HG03045 (cell line): ENCODE measurements around the gene HAX1.

Source experiments
- ATAC-seq: cut with Tn5 transposase; IDR thresholded peaks from one replicate; pipeline ENCODE4 v1.9.1; 2021; ENCODE audit warnings: mild to moderate bottlenecking, moderate library complexity; ENCODE audit not compliant: unreplicated experiment

Gene HAX1

DNA sequence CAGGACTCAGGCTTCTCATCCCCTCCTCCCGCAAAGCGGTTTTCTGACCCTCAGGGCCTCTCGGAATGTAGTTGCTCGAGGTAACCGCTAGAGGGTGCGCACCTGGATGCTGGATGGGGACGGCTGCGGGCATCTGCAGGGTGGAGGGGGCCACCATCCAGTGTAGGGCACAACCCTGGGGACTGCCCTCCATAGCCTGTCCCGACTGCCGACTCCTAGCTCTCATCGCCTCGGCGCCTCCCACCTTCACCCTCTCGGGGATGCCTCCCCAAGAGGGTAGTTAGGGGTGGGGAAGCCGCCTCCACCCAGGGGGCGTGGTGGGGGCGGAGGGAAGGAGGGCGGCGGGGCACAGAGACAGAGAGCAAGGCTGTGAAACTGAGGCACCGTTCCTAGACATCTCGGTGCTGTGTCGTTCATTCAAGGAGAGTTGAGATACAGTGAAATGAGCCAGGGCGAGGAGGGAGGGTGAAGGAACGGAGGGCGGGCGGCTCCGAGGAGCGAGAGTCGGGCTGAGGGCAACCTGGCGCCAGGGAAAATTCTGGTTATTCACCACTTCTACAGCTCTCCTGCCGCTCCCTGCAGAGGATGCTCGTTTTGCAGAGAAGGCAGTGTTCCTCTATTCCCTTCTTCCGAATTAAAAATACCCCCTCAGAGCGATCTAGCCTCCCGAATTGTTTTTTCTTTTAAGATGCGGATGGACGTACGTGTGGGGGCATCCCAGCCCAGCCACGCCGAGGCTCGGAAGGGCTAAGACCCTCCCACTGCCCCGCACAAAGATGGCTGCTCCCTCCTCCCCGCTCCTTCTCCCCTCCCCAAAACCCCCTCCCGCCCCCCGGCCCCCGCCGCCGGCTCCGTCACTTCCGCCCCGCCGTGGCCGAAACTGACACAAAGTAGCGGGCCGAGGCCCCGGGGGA lies 52.5 kb downstream of the HAX1 start, which contains the start of gene ATP8B2:
Gene ATP8B2, plus strand, starts transcription at position 857 of the 914 bp plus-strand sequence. CDS start 2,617 bp downstream, outside the sequence.
- peak; percentile 50 for ATAC-seq
